Mucosa of descending colon (tissue), 3 donors: Measurements from ENCODE around the gene HCAR3. TPM values are rescaled to one million over a fixed set of nuclear protein-coding genes. Genes with fewer than 3 reads are reported as not detected.
"Not testable (repeated sequence)": the region's sequence is repeated elsewhere in the genome, so short reads cannot be mapped to it uniquely, and the experiment has no call there.

Experiments
- ATAC-seq: fragments of 200-7000 bp; cut with Tn5 transposase; one replicate; pipeline ENCODE4 v1.9.1; 2020; ENCODE audit warnings: mild to moderate bottlenecking, moderate library complexity
- DNase-seq, 3 donors: peaks; one replicate each; pipeline ENCODE4 v3.0.0-alpha.2; 2020
- H3K36me3 ChIP-seq: fragments of 200-600 bp; one replicate; pipeline ENCODE4 v1.8.0; 2021; ENCODE audit warnings: low read depth, mild to moderate bottlenecking
- H3K4me1 ChIP-seq: fragments of 200-600 bp; one replicate; pipeline ENCODE4 v1.8.0; 2021; ENCODE audit warnings: low read depth, mild to moderate bottlenecking
- H3K4me3 ChIP-seq: fragments of 200-600 bp; one replicate; pipeline ENCODE4 v1.8.0; 2021; ENCODE audit warnings: mild to moderate bottlenecking
- H3K9me3 ChIP-seq: fragments of 200-600 bp; one replicate; pipeline ENCODE4 v1.8.0; 2021; ENCODE audit warnings: mild to moderate bottlenecking
- CTCF ChIP-seq: fragments of 200-600 bp; IDR thresholded peaks from one replicate; pipeline ENCODE4 v1.8.0; 2022; ENCODE audit warnings: antibody characterized with exemption, mild to moderate bottlenecking
- intact Hi-C, 2 donors: fragments of 100-400 bp; cut with DNase I in 1 of 2; cut with micrococcal nuclease in 1 of 2; formaldehyde crosslinking; loops; one replicate each; pipeline versions ENCODE4 v1.11.0 to v1.11.1; 2022; cut with DNase I, micrococcal nuclease
- total RNA-seq, 3 donors: library from RNA; stranded (reverse); fragmentation: NEBNext Ultra II Directional in 2 of 3; extraction: Animal tissue kit (Norgen Biotek cat#: 25700) in 2 of 3; gene quantifications; one replicate each; pipeline versions ENCODE4 v1.2.1 to v1.2.4, GENCODE V29; 2021 to 2023
- donor health status: DM: no; HTN: no; CAD: no; lungs with moderate emphysema.
- donor health status: DM: no; HTN: no; CAD: no.
- donor health status: DM: no; HTN: yes; CAD: no.

Gene HCAR3
- total RNA-seq, 3 donors from 2014 or later, result 1.6 TPM; not detected in 2

- ATAC-seq (no peak), DNase-seq (no peak)
- Histone ChIP-seq H3K4me1 (no peaks in the 10 kb centered on the region), H3K36me3 (no peaks in the 10 kb centered on the region), H3K9me3 (no peaks in the 10 kb centered on the region), H3K4me3 (no peak overlapping the region)
- intact Hi-C loops, result no loop called here
- no peak for TF ChIP-seq CTCF
These were observed 30.1 kb downstream of the HCAR3 start for GRCh38 chr12:122686538-122686937.

- no peak for DNase-seq
- intact Hi-C loops, result no loop called here
- no peaks in the 10 kb centered on the region for H3K4me1 ChIP-seq
- H3K9me3 ChIP-seq, result no peaks in the 10 kb centered on the region
- no peaks in the 10 kb centered on the region for H3K36me3 ChIP-seq
- TF ChIP-seq CTCF, result no peak
- no peak for ATAC-seq
- no peak overlapping the region for H3K4me3 ChIP-seq
These were observed 32.3 kb downstream of the HCAR3 start for GRCh38 chr12:122684297-122684813.

GRCh38 chr12:122681814-122682213 lies 34.8 kb downstream of the HCAR3 start:
- no peak for TF ChIP-seq CTCF
- no peaks in the 10 kb centered on the region for H3K4me1 ChIP-seq

GRCh38 chr12:122680989-122681388 lies 35.6 kb downstream of the HCAR3 start:
- intact Hi-C loops, H3K4me3 ChIP-seq, H3K36me3 ChIP-seq, H3K9me3 ChIP-seq, ATAC-seq, DNase-seq, H3K4me1 ChIP-seq: not testable (repeated sequence)

More at GRCh38 chr12:122681814-122682213, 34.8 kb downstream of the HCAR3 start:
- Histone ChIP-seq H3K36me3 (no peaks in the 10 kb centered on the region), H3K9me3 (no peaks in the 10 kb centered on the region), H3K4me3 (no peak overlapping the region)
- intact Hi-C loops, result no loop called here
- peak; percentile 36 for ATAC-seq
- DNase-seq, result peak in 1 of 3 donors; percentile 6

DNA sequence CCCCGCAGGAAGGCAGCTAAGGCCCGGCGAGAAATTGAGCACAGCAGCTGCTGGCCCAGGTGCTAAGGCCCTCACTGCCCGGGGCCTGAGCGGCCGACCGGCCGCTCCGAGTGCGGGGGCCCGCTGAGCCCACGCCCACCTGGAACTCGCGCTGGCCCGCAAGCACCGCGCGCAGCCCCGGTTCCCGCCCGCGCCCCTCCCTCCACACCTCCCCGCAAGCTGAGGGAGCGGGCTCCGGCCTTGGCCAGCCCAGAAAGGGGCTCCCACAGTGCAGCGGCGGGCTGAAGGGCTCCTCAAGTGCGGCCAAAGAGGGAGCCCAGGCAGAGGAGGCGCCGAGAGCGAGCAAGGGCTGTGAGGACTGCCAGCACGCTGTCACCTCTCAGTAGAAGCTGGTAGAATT lies 39.8 kb downstream of the HCAR3 start:
- H3K36me3 ChIP-seq, ATAC-seq, H3K4me3 ChIP-seq, H3K4me1 ChIP-seq, H3K9me3 ChIP-seq, intact Hi-C loops, DNase-seq: not testable (repeated sequence)

DNA sequence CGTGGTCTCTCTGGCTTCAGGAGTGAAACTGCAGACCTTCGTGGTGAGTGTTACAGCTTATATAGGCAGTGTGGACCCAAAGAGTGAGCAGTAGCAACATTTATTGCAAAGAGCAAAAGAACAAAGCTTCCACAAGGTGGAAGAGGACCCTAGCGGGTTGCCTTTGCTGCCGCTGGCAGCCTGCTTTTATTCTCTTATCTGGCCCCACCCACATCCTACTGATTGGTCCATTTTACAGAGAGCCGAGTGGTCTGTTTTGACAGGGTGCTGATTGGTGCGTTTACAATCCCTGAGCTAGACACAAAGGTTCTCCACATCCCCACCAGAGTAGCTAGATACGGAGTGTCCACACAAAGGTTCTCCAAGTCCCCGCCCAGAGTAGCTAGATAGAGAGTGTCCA lies 40.6 kb downstream of the HCAR3 start:
- H3K36me3 ChIP-seq, DNase-seq, ATAC-seq, intact Hi-C loops, H3K4me1 ChIP-seq, H3K9me3 ChIP-seq, H3K4me3 ChIP-seq: not testable (repeated sequence)

- H3K4me3 ChIP-seq, result no peak overlapping the region
- intact Hi-C loops, result no loop called here
- DNase-seq, result no peak
- H3K9me3 ChIP-seq, result no peaks in the 10 kb centered on the region
- H3K4me1 ChIP-seq, result no peaks in the 10 kb centered on the region
- no peak for TF ChIP-seq CTCF
- no peak for ATAC-seq
- H3K36me3 ChIP-seq, result no peaks in the 10 kb centered on the region
These were observed 44.1 kb downstream of the HCAR3 start for GRCh38 chr12:122672515-122672914.
